GM19238 (cell line): ENCODE measurements around the gene PXK.
A peak's percentile ranks its signal among the peaks of the same experiment; 100 is the strongest.
"Not testable (repeated sequence)": the region's sequence is repeated elsewhere in the genome, so short reads cannot be mapped to it uniquely, and the experiment has no call there.

ENCODE experiments used
- DNase-seq: peaks from one replicate; pipeline ENCODE4 v3.0.0; 2011; ENCODE audit warnings: low spot score; ENCODE audit not compliant: insufficient read length

The PXK gene

GRCh38 chr3:58323529-58324390 lies 8.9 kb upstream of the PXK start:
- no peak for DNase-seq

- no peak for DNase-seq
Observed at GRCh38 chr3:58324391-58325390, 8.0 kb upstream of the PXK start.

- no peak for DNase-seq
Observed at GRCh38 chr3:58325525-58325992, 7.1 kb upstream of the PXK start.

GRCh38 chr3:58326267-58326900 lies 6.3 kb upstream of the PXK start:
- no peak for DNase-seq

GRCh38 chr3:58329150-58329921 lies 3.4 kb upstream of the PXK start:
- no peak for DNase-seq

GRCh38 chr3:58329922-58330413 lies 2.7 kb upstream of the PXK start:
- no peak for DNase-seq

GRCh38 chr3:58331593-58332152 lies 1.0 kb upstream of the PXK start:
- DNase-seq, result no peak

GRCh38 chr3:58333206-58334012 lies 717 bp downstream of the PXK start:
- DNase-seq, result peak; percentile 50

- DNase-seq, result no peak
Observed at GRCh38 chr3:58334013-58334321, 1.3 kb downstream of the PXK start.

GRCh38 chr3:58334506-58334884 lies 1.8 kb downstream of the PXK start:
- DNase-seq, result no peak

- DNase-seq, result no peak
Observed at GRCh38 chr3:58335652-58335947, 2.9 kb downstream of the PXK start.

- no peak for DNase-seq
Observed at GRCh38 chr3:58336135-58336882, 3.6 kb downstream of the PXK start.

GRCh38 chr3:58337190-58337589 lies 4.5 kb downstream of the PXK start:
- DNase-seq, result no peak

- DNase-seq, result not testable (repeated sequence)
Observed at GRCh38 chr3:58339146-58339545, 6.5 kb downstream of the PXK start.

- no peak for DNase-seq
Observed at GRCh38 chr3:58340594-58341244, 8.0 kb downstream of the PXK start.

- DNase-seq, result no peak
Observed at GRCh38 chr3:58341376-58341775, 8.7 kb downstream of the PXK start.

- no peak for DNase-seq
Observed at GRCh38 chr3:58342676-58343075, 10.0 kb downstream of the PXK start.

GRCh38 chr3:58345457-58345856 lies 12.8 kb downstream of the PXK start:
- no peak for DNase-seq

GRCh38 chr3:58346368-58346767 lies 13.7 kb downstream of the PXK start:
- DNase-seq, result no peak
